Suprapubic skin (tissue), 4 donors: Measurements from ENCODE around the gene PC. TPM values are rescaled to one million over a fixed set of nuclear protein-coding genes. Genes with fewer than 3 reads are reported as not detected.

Experiments
- DNase-seq, 2 donors: peaks; one replicate each; pipeline ENCODE4 v3.0.0-alpha.2; 2019; ENCODE audit warnings: low spot score in 2 of 2
- H3K27ac ChIP-seq: fragments of 200-600 bp; sonication (generic); one replicate; pipeline ENCODE4 v1.5.1; 2019
- H3K27me3 ChIP-seq: fragments of 200-600 bp; sonication (generic); one replicate; pipeline ENCODE4 v1.5.1; 2019
- H3K36me3 ChIP-seq: fragments of 200-600 bp; sonication (generic); one replicate; pipeline ENCODE4 v1.5.1; 2019
- H3K4me1 ChIP-seq: fragments of 200-600 bp; sonication (generic); one replicate; pipeline ENCODE4 v1.5.1; 2019
- H3K4me3 ChIP-seq: fragments of 200-600 bp; sonication (generic); one replicate; pipeline ENCODE4 v1.5.1; 2019; ENCODE audit warnings: mild to moderate bottlenecking
- H3K9me3 ChIP-seq: fragments of 200-600 bp; sonication (generic); one replicate; pipeline ENCODE4 v1.5.1; 2019
- CTCF ChIP-seq, 2 donors: fragments of 200-600 bp in 1 of 2; fragments of 450-650 bp in 1 of 2; sonication (generic) in 1 of 2; IDR thresholded peaks; one replicate each; pipeline ENCODE4 v1.5.1; 2016 to 2019; ENCODE audit warnings: antibody characterized with exemption in 2 of 2, mild to moderate bottlenecking in 1 of 2, moderate library complexity in 1 of 2
- EP300 ChIP-seq: sonication (generic); formaldehyde crosslinking; IDR thresholded peaks from one replicate; pipeline ENCODE4 v1.6.1; 2017; ENCODE audit warnings: antibody characterized with exemption
- POLR2A ChIP-seq, 2 donors: fragments of 450-650 bp; IDR thresholded peaks; one replicate each; pipeline ENCODE4 v1.6.1; 2017; ENCODE audit warnings: antibody characterized with exemption in 2 of 2, mild to moderate bottlenecking in 2 of 2, moderate library complexity in 2 of 2
- POLR2AphosphoS5 ChIP-seq, 3 donors: sonication (generic); formaldehyde crosslinking; IDR thresholded peaks; one replicate each; pipeline ENCODE4 v1.6.1; 2017; ENCODE audit warnings: antibody characterized with exemption in 3 of 3
- WGBS: methylation state at CpG from one replicate; pipeline ENCODE4 v1.1.5; 2018; 5-methylcytosine and 5-hydroxymethylcytosine counted together
- total RNA-seq, 4 donors: library from RNA; depleted of rRNA; stranded (reverse); fragments of >200 nt; gene quantifications; one replicate each; pipeline ENCODE4 v1.1.0, GENCODE V29; 2016

PC gene
- total RNA-seq, 4 donors from 2014 or later = 10.8 to 25.4 (median 13.9) TPM

- no peaks in the 10 kb centered on the region for H3K27me3 ChIP-seq
- TF ChIP-seq EP300 (no peak), POLR2A (IDR thresholded peaks at IDR 0.05) (no peak), CTCF (IDR thresholded peaks at IDR 0.05) (no peak), POLR2AphosphoS5 (IDR thresholded peaks at IDR 0.05) (no peak)
- no peak overlapping the region for H3K27ac ChIP-seq
- 90% methylated on average over 29 of the region's 30 CpGs for WGBS
- H3K36me3 ChIP-seq = peaks cover 26% of the 10 kb centered on the region
- H3K4me3 ChIP-seq = no peak overlapping the region
- peaks cover 32% of the 10 kb centered on the region for H3K4me1 ChIP-seq
- H3K9me3 ChIP-seq = no peaks in the 10 kb centered on the region
- peak in 1 of 2 donors; percentile 46 for DNase-seq
These were observed 96.2 kb downstream of the PC start for GRCh38 chr11:66861774-66862558.

GRCh38 chr11:66861038-66861773 lies 97.0 kb downstream of the PC start:
- Histone ChIP-seq H3K9me3 (no peaks in the 10 kb centered on the region), H3K36me3 (peaks cover 26% of the 10 kb centered on the region), H3K27me3 (no peaks in the 10 kb centered on the region), H3K4me3 (no peak overlapping the region), H3K27ac (no peak overlapping the region), H3K4me1 (peaks cover 37% of the 10 kb centered on the region)
- DNase-seq = no peak
- no peak for TF ChIP-seq POLR2AphosphoS5 (IDR thresholded peaks at IDR 0.05)
- TF ChIP-seq CTCF (IDR thresholded peaks at IDR 0.05) = no peak
- no peak for TF ChIP-seq POLR2A (IDR thresholded peaks at IDR 0.05)
- TF ChIP-seq EP300 = no peak
- 95% methylated on average over 20 of the region's 32 CpGs for WGBS

GRCh38 chr11:66860449-66860831 lies 97.7 kb downstream of the PC start:
- H3K9me3 ChIP-seq = no peaks in the 10 kb centered on the region
- no peak overlapping the region for H3K4me3 ChIP-seq
- DNase-seq = peak in 1 of 2 donors; percentile 62
- H3K27ac ChIP-seq = no peak overlapping the region
- H3K27me3 ChIP-seq = no peaks in the 10 kb centered on the region
- WGBS = 92% methylated on average over 11 of the region's 18 CpGs
- no peak for TF ChIP-seq CTCF (IDR thresholded peaks at IDR 0.05)
- no peak for TF ChIP-seq EP300
- no peak for TF ChIP-seq POLR2A (IDR thresholded peaks at IDR 0.05)
- peaks cover 44% of the 10 kb centered on the region for H3K4me1 ChIP-seq
- peaks cover 26% of the 10 kb centered on the region for H3K36me3 ChIP-seq

- Histone ChIP-seq H3K27me3 (no peaks in the 10 kb centered on the region), H3K4me1 (peaks cover 47% of the 10 kb centered on the region), H3K27ac (no peak overlapping the region), H3K36me3 (peaks cover 26% of the 10 kb centered on the region), H3K9me3 (no peaks in the 10 kb centered on the region), H3K4me3 (no peak overlapping the region)
- DNase-seq = peak in 1 of 2 donors; percentile 63
- 91% methylated on average over 17 of the region's 41 CpGs for WGBS
- no peak for TF ChIP-seq POLR2A (IDR thresholded peaks at IDR 0.05)
These were observed 98.3 kb downstream of the PC start for GRCh38 chr11:66859686-66860448.

- Histone ChIP-seq H3K27me3 (no peaks in the 10 kb centered on the region), H3K27ac (no peak overlapping the region), H3K4me3 (no peak overlapping the region), H3K9me3 (no peaks in the 10 kb centered on the region), H3K4me1 (peaks cover 41% of the 10 kb centered on the region), H3K36me3 (peaks cover 26% of the 10 kb centered on the region)
- WGBS = 79% methylated on average over 13 of the region's 29 CpGs
- peak in 1 of 2 donors; percentile 60 for DNase-seq
- TF ChIP-seq CTCF (IDR thresholded peaks at IDR 0.05) = no peak
- no peak for TF ChIP-seq EP300
- no peak for TF ChIP-seq POLR2A (IDR thresholded peaks at IDR 0.05)
- TF ChIP-seq POLR2AphosphoS5 (IDR thresholded peaks at IDR 0.05) = no peak
These were observed 99.1 kb downstream of the PC start for GRCh38 chr11:66858939-66859685.
